ENCODE results near the gene SLC9A3.
A peak's percentile ranks its signal among the peaks of the same experiment; 100 is the strongest.

The SLC9A3 gene

GRCh38 chr5:442335-443238 is 81.7 kb downstream of the SLC9A3 start, which contains the start of gene EXOC3:
TSS of gene EXOC3 (plus strand) at chr5:443176. CDS start at chr5:446206, 3,030 bp downstream.
- DNase-seq (ENCODE audit: low spot score) = peak; percentile 64

- DNase-seq (ENCODE audit: low spot score) = no peak
These were observed 82.3 kb downstream of the SLC9A3 start for GRCh38 chr5:441996-442334.

GRCh38 chr5:440401-441201 is 83.6 kb downstream of the SLC9A3 start:
- no peak for DNase-seq (ENCODE audit: low spot score)

DNA sequence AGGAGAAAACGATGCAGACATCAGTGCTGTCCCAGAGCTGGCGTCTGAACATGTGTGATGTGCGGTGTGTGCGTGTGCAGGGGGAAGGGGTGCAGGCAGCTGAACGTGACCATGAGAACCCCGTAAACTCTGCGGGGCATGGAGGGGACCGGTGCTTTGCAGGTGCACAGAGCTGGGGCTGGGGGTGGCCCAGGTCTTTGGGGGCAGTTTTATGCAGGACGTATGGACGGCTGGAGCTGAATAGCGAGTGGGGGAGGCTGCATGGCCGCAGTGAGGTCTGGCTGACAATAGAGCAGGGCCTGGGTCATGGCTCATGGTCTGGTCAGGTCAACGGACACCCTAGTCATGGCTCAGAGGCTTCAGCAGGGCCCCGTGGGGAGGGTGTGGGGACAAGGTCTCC is 84.6 kb downstream of the SLC9A3 start:
- no peak for DNase-seq (ENCODE audit: low spot score)

GRCh38 chr5:439181-439580 is 85.1 kb downstream of the SLC9A3 start:
- no peak for DNase-seq (ENCODE audit: low spot score)

GRCh38 chr5:438481-438981 is 85.7 kb downstream of the SLC9A3 start:
- no peak for DNase-seq (ENCODE audit: low spot score)

GRCh38 chr5:437281-437771 is 86.9 kb downstream of the SLC9A3 start:
- DNase-seq (ENCODE audit: low spot score) = no peak

DNA sequence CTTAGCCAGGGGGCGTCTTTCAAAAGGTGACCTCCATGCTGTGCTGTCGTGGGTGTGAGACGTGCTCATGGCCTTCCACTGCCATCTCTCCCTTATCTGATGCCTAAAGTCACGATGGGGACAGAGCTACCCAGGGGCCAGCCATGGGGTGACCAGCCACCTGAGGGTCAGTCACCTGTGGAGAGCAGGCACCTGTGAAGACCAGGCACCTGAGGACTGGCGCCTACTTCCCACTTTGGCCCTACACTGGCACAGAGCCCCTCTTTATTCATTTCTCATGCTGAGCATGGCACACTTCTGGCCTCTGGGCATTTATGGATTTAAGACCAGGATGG is 87.6 kb downstream of the SLC9A3 start:
- no peak for DNase-seq (ENCODE audit: low spot score)

GRCh38 chr5:435961-436640 is 88.1 kb downstream of the SLC9A3 start:
- no peak for DNase-seq (ENCODE audit: low spot score)

- DNase-seq (ENCODE audit: low spot score) = no peak
These were observed 89.0 kb downstream of the SLC9A3 start for GRCh38 chr5:435156-435790.

DNA sequence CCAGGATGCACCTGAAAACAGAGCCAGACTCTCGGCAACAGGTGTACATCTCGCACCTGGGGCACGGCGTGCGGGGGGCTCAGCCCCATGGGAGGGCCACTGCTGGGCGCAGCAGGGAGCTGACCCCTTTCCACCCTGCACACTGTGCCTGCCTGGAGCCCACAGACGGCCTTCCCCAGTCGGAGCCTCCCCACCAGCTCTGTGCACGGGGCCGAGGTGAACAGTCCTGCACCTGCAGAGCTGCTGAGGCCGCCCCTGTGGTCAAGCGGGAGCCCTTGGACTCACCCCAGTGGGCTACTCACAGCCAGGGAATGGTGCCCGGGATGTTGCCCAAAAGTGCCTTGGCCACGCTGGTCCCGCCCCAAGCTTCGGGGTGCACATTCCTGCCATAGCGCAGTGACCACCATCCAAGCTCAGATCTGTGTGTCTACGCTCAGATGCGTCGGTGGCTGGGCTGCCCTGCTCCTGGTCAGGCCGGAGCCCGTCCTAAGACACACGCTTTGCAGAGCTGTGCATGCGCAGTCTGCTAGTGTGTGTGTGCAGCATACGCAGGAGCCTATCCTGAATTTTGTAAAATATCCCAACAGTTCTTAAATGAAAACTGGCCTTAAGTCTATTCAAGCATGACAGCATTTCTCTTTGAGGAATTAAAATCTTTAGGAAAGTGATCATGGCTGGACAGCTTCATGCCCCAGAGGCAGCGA is 89.7 kb downstream of the SLC9A3 start:
- no peak for DNase-seq (ENCODE audit: low spot score)

DNA sequence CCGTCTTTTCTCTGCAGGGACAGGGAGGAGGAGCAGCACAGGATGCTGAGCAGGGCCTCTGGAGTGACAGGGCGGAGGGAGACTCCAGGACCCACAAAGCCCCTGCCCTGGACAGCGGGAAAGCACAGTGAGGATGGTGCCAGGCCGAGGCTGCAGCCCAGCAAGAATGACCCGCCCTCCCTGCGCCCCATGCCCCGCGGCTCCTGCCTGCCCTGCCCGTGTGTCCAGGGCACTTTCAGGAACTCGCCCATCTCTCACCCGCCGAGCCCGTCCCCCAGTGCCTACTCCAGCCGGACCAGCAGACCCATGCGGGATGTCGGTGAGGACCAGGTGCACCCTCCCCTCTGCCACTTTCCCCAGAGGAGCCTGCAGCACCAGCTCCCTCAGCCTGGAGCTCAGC is 90.4 kb downstream of the SLC9A3 start:
- no peak for DNase-seq (ENCODE audit: low spot score)

DNA sequence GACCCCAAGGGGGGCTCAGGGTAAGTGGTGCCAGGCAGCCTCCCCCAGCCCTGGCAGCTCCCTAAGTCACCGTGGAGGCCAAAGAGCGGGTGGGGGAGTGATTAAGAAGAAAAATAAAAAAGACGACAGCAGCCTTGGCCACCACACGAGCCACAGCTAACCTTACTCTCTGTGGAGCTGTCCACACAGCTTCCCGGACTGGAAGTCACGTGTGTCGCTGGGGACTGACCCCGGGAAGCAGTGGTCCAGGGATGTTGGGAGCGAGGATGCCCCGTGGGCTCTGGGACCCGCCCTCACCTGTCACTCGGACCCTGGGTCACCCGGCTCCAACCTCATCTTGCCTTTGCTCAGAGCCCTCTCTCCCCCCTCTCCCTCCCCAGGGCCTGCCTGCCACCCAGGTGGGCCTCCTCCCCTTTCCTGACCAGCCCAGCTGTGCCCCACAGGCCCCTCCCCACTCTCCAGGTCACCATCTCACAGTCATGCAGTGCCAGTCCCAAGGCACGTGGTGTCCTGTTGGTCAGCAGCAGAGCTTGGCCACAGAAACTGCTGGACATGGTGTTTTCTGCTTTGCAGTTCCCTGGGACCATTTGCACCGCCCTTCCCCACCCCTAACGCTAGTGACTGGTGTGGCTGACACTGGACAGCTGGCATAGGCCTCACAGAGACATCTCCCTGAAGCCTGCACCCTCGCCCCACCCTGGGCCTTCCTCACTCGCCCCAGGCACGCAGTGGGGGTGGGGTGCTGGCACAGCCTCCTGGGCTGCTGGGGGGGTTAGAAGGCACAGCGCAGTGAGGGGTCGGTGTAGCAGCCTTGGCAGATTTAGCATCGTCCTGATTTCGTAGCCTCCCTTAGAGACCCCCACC is 91.1 kb downstream of the SLC9A3 start:
- no peak for DNase-seq (ENCODE audit: low spot score)

DNA sequence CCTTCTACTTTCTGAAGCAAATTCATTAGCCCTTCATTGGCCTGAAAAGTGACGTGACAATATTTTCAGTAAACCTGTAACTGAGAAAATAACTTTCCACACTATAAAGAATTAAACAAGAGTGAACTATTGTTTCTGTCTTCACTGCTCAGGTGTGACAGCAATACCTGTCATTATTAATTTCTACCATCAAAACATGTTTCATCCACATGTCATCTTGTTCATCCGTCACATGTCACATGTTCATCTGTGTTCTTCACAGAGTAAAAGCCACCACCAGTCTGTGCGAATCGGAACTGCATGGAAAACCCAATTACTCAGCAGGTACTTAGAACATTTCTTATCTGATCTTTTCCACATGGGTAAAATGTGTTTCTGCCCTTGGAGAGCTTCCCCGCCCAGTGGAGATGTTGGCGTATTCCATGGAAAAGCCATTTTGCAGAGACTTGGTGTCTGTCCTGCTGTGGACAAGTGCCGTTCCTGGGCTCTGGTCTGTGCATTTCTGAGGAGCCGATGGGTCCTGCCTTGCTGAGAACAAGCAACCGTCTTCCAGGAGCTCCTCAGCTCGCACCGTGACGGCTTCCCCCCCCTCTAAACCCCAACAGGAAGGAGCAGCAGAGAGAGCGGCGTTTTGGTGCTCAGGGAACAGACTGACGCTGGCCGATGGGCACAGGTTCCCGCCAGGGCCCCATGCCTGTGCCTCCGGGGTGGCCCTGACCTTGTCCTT is 91.9 kb downstream of the SLC9A3 start:
- no peak for DNase-seq (ENCODE audit: low spot score)

- DNase-seq (ENCODE audit: low spot score) = no peak
These were observed 92.6 kb downstream of the SLC9A3 start for GRCh38 chr5:431711-432050.

DNA sequence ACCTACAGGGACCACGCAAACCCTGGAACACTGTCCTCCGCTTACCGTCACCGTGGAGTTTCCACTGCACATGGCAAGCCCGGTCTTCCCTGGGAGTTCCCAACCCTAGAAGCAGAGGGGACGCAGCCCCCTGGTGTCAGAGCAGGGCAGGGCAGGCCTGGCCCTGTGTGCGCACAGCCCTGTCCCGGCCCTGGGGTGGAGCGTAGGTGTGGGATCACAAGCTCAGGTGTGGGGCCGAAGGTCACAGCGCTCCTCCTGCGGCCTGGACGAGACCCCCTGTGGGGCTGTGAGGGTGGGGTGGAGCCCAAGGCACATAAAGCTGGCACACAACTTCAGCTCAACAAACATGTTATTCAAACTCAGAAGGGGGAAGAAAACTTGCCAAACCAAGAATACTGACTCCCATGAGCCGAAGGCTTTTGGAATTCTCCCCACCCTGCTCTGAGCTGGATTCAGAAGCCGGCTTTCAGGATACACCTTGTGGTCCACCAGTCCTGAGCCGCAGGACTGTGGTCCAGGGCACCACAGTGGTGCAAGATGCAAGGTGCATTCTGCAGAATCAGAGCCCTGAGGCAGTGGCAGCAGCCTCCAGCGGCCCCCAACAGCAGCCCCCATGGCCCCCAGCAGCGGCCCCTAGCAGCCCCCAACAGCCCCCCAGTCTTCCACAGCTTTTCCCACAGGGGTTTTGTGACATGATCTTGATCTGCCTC is 93.1 kb downstream of the SLC9A3 start:
- peak; percentile 19 for DNase-seq (ENCODE audit: low spot score)

DNA sequence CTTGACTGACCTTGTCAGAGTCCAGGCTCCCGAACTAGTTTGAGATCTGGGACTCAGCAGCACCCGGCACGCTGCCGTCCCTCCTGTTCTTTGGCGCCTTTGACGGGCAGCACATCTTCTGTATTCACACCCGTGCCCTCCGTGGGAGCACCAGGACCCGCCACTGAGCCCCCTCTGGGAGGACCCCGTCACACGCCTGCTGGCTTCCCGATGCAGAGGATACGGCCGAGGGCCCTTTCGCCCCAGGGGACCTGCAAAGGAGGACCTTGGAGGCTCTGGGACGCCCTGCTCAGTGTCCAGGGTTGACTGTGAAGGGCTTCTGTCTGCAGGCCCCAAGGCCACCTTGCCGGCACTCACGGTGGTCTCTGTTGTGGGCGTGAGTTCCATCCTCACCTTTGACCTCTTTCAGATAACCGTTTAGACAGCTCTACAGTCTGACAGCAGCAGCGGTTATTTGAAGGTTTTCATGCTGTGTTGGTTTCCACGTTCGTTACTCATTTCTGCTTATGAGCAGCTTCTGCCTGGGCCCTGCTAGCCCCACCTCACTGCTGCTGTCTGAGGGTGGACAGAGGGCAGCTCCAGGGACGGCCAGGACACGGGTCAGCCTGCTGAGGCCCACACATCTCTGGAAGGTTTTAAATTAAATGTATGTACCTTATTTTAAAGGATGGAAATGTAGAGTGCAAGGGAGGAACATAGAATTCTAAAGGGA is 93.9 kb downstream of the SLC9A3 start:
- no peak for DNase-seq (ENCODE audit: low spot score)

DNA sequence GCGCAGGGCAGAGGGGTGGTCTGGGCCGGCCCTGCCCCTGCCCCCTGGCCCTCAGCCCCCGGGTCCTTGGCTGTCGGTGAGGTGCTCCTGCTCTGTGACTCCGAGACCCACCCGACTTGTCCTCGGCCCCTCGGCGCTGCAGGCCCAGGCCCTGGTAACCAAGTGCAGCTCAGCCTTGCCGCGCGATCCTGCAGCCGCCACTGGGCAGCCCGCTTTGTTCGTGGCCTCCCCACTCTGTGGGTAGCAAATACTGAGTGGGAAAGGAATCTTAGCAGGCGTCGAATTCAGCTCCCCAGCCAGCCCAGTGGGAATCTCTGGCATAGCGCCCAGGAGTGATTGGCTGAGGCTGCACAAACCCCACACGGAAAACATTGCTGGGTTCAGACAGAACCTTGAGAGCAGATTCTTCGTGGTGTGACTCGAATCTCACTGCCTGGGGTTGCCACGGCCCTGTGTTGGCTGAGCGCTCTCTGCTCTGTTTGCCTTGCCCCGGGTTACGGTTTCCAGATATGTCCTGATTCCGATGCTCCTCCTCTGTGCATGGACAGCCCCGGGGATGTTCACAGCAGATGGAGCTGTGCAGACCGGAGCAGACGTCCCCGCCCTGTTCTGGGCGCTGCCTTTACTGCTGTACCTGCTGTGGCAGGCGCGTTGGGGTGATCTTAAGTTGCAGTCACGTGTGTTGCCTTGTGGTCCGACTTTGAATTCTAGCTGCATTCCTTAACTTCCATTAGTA is 94.6 kb downstream of the SLC9A3 start:
- no peak for DNase-seq (ENCODE audit: low spot score)

All from COLO829 (cell line).